Tibial artery (tissue), 4 donors: Measurements from ENCODE around the gene ZNF311.
"Not testable (repeated sequence)": the region's sequence is repeated elsewhere in the genome, so short reads cannot be mapped to it uniquely, and the experiment has no call there.

Experiments
- DNase-seq, 2 donors: peaks; one replicate each; pipeline ENCODE4 v3.0.0-alpha.2; 2019
- H3K27ac ChIP-seq, 2 donors: fragments of 200-600 bp; sonication (generic) in 1 of 2; 1 replicate in 1 of 2; 2 replicates in 1 of 2; pipeline ENCODE4 v1.5.1; 2018 to 2019; ENCODE audit warnings: mild to moderate bottlenecking in 1 of 2
- H3K27me3 ChIP-seq, 2 donors: fragments of 200-600 bp; sonication (generic) in 1 of 2; one replicate each; pipeline versions ENCODE4 v1.5.1 to v1.6.0; 2016 to 2019
- H3K36me3 ChIP-seq, 3 donors: fragments of 200-600 bp; sonication (generic) in 2 of 3; one replicate each; pipeline ENCODE4 v1.5.1; 2016 to 2019; ENCODE audit warnings: mild to moderate bottlenecking in 2 of 3
- H3K4me1 ChIP-seq, 4 donors: fragments of 200-600 bp; sonication (generic) in 2 of 4; 1 replicate in 3 of 4; 2 replicates in 1 of 4; pipeline ENCODE4 v1.5.1; 2016 to 2019
- H3K4me3 ChIP-seq, 2 donors: fragments of 200-600 bp; sonication (generic) in 1 of 2; 1 replicate in 1 of 2; 2 replicates in 1 of 2; pipeline ENCODE4 v1.5.1; 2018 to 2019; ENCODE audit warnings: mild to moderate bottlenecking in 2 of 2
- H3K9me3 ChIP-seq, 3 donors: fragments of 200-600 bp; sonication (generic) in 1 of 3; one replicate each; pipeline ENCODE4 v1.5.1; 2016 to 2019
- intact Hi-C: fragments of 100-400 bp; cut with DNase I; formaldehyde crosslinking; loops from one replicate; pipeline ENCODE4 v1.15.0; 2023; ENCODE audit warnings: low total_unique reads
- TF ChIP-seq, protein P1 (sequence below), 2 experiments: fragments of 200-600 bp in 1 of 2; fragments of 450-650 bp in 1 of 2; IDR thresholded peaks; one replicate each; pipeline ENCODE4 v1.5.1; 2017 to 2019; ENCODE audit warnings: antibody characterized with exemption in 2 of 2, mild to moderate bottlenecking in 1 of 2, moderate library complexity in 1 of 2

The ZNF311 gene

GRCh38 chr6:28969129-28969528 is 36.0 kb downstream of the ZNF311 start:
- peaks cover 0 to 3% of the 10 kb centered on the region in 2 donors for H3K27me3 ChIP-seq
- intact Hi-C loops, result no loop called here
- TF ChIP-seq, protein P1, sequence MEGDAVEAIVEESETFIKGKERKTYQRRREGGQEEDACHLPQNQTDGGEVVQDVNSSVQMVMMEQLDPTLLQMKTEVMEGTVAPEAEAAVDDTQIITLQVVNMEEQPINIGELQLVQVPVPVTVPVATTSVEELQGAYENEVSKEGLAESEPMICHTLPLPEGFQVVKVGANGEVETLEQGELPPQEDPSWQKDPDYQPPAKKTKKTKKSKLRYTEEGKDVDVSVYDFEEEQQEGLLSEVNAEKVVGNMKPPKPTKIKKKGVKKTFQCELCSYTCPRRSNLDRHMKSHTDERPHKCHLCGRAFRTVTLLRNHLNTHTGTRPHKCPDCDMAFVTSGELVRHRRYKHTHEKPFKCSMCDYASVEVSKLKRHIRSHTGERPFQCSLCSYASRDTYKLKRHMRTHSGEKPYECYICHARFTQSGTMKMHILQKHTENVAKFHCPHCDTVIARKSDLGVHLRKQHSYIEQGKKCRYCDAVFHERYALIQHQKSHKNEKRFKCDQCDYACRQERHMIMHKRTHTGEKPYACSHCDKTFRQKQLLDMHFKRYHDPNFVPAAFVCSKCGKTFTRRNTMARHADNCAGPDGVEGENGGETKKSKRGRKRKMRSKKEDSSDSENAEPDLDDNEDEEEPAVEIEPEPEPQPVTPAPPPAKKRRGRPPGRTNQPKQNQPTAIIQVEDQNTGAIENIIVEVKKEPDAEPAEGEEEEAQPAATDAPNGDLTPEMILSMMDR (IDR thresholded peaks at IDR 0.05), result no peak

DNA sequence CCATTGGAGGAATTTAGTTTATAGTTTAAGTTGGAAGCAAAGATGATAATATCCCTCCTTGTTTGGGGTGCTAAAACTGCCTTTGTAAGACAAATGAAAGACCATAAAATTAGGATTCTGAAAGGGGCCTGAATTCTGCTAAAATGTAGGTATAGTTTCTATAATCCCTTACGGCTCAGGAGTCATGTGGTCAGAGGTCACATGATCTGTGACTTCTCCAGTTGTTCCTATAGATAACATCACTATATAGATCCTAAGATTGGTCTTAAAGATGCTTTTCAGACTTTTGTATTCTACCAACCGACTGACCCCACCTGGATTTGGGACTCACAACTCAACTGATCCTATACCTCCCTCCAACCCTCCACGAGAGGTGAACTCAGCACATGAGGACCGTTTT is 36.6 kb downstream of the ZNF311 start:
- TF ChIP-seq, protein P1 (IDR thresholded peaks at IDR 0.05), result no peak
- no peak for DNase-seq
- H3K9me3 ChIP-seq, result peaks cover 0 to 4% (median 0%) of the 10 kb centered on the region in 3 donors
- no peaks in the 10 kb centered on the region for H3K4me1 ChIP-seq
- H3K4me3 ChIP-seq, result no peak overlapping the region
- intact Hi-C loops, result no loop called here
- no peak overlapping the region for H3K27ac ChIP-seq
- H3K27me3 ChIP-seq, result peaks cover 0 to 3% of the 10 kb centered on the region in 2 donors
- H3K36me3 ChIP-seq, result no peaks in the 10 kb centered on the region

More at GRCh38 chr6:28969129-28969528, 36.0 kb downstream of the ZNF311 start:
- Histone ChIP-seq H3K4me1 (no peaks in the 10 kb centered on the region), H3K27ac (no peak overlapping the region), H3K9me3 (peaks cover 0 to 4% (median 0%) of the 10 kb centered on the region in 3 donors), H3K4me3 (no peak overlapping the region), H3K36me3 (no peaks in the 10 kb centered on the region)
- no peak for DNase-seq

DNA sequence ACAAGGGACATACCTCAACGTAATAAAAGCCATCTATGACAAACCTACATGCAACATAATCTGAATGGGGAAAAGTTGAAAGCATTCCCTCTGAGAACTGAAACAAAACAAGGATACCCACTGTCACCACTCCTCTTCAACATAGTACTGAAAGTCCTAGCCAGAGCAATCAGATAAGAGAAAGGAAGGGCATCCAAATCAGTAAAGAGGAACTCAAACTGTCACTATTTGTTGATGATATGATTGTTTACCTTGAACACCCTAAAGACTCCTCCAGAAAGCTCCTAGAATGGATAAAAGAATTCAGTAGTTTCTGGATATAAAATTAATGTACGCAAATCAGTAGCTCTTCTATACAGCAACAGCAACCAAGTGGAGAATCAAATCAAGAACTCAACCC is 39.4 kb downstream of the ZNF311 start:
- TF ChIP-seq, protein P1 (IDR thresholded peaks at IDR 0.05), result no peak
- Histone ChIP-seq H3K9me3 (peaks cover 0 to 4% (median 0%) of the 10 kb centered on the region in 3 donors), H3K4me3 (no peak overlapping the region), H3K36me3 (no peaks in the 10 kb centered on the region), H3K4me1 (no peaks in the 10 kb centered on the region), H3K27me3 (peaks cover 0 to 3% of the 10 kb centered on the region in 2 donors), H3K27ac (no peak overlapping the region)
- no peak for DNase-seq
- intact Hi-C loops, result no loop called here

DNA sequence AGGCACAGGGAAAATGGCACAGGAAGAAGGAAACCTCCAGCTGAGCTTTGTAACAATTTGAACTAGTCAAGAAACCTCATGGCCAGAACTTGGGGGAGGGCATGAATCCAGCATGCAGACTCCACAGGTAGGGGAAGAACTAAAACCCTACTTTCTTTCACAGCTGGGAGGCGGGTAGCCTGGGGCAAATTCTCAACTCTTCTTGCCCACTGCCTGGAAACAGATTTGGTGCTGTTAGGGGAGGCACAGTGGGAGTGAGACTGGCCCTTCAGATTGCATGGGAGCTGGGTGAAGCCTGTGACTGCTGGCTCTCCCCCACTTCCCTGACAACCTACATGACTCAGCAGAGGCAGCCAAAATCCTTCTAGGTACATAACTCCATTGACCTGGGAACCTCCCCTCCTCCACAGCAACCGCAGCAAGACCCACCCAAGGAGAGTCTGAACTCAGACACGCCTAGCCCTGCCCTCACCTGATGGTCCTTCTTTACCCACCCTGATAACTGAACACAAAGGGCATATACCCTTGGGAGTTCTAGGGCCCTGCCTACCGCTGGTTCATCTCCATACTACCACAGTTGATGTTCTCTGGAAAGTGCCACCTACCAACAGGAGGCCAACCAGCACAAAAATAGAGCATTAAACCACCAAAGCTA is 44.1 kb downstream of the ZNF311 start:
- no peaks in the 10 kb centered on the region for H3K36me3 ChIP-seq
- intact Hi-C loops, result no loop called here
- no peak overlapping the region for H3K27ac ChIP-seq
- no peaks in the 10 kb centered on the region for H3K4me1 ChIP-seq
- no peak overlapping the region for H3K4me3 ChIP-seq
- no peak for DNase-seq
- TF ChIP-seq, protein P1 (IDR thresholded peaks at IDR 0.05), result no peak
- H3K9me3 ChIP-seq, result no peaks in the 10 kb centered on the region
- H3K27me3 ChIP-seq, result peaks cover 0 to 17% of the 10 kb centered on the region in 2 donors

DNA sequence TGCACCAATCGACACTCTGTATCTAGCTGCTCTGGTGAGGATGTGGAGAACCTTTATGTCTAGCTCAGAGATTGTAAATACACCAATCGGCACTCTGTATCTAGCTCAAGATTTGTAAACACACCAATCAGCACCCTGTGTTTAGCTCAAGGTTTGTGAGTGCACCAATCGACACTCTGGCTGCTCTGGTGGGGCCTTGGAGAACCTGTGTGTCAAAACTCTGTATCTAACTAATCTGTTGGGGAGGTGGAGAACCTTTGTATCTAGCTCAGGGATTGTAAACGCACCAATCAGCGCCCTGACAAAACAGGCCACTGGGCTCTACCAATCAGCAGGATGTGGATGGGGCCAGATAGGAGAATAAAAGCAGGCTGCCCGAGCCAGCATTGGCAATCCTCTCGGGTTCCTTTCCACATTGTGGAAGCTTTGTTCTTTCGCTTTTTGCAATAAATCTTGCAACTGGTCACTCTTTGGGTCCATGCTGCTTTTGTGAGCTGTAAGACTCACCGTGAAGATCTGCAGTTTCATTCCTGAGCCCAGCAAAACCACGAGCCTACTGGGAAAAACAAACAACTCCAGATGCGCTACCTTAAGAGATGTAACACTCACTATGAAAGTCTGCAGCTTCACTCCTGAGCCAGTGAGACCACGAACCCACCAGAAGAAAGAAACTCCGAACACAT is 46.4 kb downstream of the ZNF311 start:
- H3K4me3 ChIP-seq, DNase-seq, intact Hi-C loops, H3K36me3 ChIP-seq, H3K9me3 ChIP-seq, H3K27ac ChIP-seq, H3K4me1 ChIP-seq: not testable (repeated sequence)
- peaks cover 0 to 37% of the 10 kb centered on the region in 2 donors for H3K27me3 ChIP-seq

- H3K36me3 ChIP-seq, intact Hi-C loops, H3K4me3 ChIP-seq, H3K9me3 ChIP-seq, DNase-seq, H3K27ac ChIP-seq: not testable (repeated sequence)
- Histone ChIP-seq H3K4me1 (peaks cover 0 to 13% (median 4%) of the 10 kb centered on the region in 4 donors), H3K27me3 (peaks cover 0 to 38% of the 10 kb centered on the region in 2 donors)
Observed at GRCh38 chr6:28957795-28958314, 47.3 kb downstream of the ZNF311 start.
